Activated CD4-positive, alpha-beta T cell treated with anti-CD3 and anti-CD28 coated beads for 4 hours (primary cell): Measurements from ENCODE around the gene TSHB.

Source experiments
- DNase-seq, 2 donors: peaks; one replicate each; pipeline ENCODE4 v3.0.0-alpha.2; 2020

Gene TSHB

DNA sequence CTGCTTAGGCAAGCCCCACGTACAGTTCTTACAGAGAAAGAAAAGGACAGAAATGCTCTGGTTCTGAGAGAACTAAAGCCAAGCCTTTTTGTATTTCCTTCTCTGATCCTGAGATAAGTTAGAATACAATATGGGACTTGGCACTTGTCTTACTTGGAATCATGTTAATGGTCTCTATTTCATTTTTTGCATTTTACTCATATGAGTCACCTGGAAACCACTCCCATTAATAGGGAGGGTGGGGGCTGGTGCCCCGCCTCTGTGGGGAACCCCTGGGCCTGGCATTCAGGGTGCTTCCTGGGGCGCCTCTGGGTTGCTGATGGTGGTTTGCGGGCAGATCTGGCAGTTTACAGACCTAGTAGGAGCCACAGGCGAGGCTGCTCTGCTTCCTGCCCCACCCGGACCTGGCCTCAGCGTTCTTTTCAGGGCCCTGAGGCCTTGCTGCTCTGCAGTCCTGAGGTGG is 32.9 kb downstream of the TSHB start:
- peak; percentile 88 to 90 for DNase-seq

- DNase-seq, result peak; percentile 16 to 24
Measured at GRCh38 chr1:115063228-115063901, 33.7 kb downstream of the TSHB start.

GRCh38 chr1:115064461-115064860 is 34.8 kb downstream of the TSHB start:
- DNase-seq, result no peak

DNA sequence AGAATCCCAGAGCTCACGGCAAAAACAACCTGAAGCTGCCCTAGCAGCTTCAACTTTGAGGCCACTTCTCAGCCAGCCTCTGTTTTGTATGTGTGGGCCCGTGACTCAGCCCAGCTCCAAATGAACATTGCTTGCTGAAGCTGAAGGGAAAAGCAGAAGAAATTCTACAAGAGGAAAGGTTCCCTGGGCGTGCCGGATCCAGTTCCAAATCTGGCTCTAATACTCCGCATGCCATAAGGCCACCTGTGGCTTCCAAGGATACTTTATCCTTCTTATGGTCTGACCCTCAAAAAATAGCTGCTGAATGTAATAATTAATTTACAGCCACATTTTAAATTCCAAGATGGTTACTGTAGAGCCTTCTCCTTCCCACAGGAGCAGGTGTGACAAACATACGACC is 35.4 kb downstream of the TSHB start:
- DNase-seq, result no peak

DNA sequence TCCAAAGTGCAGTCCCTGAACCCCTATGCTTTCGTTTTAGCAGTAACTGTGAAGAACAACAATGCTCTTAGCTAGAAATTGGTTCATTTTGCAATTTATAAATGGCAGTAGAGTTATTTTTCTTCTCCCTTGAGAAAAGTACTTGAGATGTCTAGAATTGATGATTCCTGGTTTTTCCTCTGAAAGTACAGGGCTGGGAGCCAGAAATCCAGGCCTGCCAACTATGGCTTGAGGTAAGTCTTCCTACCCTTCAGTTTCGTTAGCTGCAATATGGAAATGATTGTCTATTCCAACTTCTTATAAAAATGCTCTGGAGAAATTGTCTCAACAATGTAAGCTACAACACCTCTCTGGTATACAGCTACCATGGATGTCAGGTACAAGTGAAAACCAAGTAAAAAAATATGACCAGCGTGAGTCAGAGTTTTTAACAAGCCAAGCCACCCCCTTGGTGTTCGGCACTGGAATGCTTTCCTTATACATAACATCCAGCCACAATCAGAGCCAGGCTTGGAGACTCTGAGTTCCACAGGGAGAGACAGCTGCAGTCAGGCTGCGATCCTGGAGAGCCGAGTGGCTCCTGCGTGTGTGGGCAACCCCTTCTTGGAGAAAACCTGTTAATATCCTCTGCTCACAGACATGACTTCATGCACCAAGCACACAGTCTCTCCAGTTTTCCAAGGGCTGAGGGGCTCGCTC is 37.7 kb downstream of the TSHB start:
- DNase-seq, result no peak

DNA sequence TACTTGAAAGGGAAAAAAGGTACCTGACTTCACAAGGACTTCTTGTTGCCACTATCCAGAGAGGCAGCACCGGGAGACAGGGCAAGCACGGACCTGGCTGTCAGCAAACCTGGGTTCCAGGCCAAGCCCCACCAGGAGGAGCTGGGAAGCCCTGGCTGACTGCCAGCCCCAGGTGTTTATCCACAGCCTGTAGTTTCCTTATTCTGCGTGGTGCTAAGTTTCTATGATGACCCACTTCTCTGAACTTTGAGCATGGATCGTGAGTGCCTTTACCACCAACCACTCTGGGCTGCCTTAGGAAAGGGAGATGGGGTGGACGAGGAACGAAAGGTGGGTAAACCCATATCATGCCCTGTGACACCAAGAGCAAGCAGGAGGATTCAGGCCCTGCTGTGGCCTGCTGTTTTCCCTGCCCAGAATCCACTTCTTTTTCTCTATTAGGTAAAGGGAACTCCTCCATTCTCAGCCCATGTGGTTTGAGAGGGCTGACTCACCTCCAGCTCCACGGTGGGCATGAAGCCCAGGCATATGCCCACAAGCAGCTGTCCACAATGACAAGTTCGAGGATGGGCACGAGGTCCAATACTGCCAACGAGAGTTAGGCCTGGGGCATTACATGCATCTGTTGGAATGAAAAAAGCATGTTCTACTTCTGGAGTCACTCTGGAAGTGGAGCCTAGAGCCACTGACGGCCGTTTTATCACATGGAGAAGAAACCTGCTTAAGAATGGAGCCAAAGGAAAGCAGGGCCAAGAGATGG is 39.4 kb downstream of the TSHB start:
- DNase-seq, result no peak

DNA sequence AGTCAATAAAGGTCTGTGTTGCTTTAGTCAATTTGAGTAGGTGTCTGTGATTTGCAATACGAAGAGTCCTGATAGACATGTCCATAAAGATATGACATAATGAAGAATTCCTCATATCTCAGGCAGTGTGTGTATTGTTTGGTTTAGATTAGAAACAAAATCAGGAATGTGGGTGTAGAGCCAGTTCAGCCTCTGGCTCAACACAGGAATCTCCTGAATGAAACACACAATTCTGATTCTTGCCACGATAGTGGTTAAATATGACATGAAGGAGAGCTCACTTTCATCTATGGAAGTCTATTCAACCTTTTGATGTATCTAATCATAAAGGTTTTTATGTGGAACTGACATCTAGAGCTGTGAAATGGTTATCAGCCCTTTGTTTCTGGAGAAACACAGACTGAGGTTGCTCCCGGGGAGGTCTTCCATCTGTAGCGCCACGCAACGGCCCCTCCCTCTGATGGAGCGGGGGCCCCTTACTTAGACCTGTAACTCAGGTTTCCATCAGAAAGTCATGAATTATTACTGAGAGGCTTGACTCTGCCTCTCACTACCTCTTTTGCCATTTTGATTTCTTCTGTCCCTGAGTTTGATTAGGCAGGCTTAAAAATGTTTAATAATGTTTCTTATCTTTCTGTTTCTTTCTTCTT is 40.2 kb downstream of the TSHB start:
- no peak for DNase-seq

DNA sequence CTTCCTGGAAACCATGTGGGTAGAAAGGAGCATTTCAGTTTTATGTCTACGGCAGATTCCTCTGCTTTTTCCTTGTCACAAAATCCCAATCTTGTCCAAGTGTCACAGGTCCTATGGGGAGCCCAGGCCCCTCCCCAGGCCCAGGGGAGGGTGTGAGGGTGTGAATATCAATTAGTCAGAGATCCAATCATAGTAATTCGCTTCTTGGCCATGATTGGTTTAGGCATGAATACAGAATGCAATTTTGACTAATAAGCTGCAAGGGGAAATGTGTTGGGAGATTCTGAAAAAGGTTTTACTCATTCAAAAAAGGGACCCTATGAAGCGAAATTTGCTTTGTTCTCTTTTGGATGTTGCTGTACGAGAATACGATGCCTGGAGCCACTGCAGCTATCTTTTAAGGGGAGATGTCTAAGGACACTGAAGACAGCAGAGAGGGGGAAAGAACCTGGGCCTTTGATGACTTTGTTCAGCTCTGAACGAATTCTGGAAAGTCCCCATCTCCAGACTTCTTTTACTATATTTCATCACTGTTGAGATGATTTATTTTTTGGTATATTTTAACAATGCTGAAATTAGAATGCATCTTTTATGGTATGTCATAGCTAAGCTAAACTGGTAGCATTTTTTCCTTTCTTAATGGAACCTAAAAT is 41.5 kb downstream of the TSHB start:
- no peak for DNase-seq

- DNase-seq, result no peak
Measured at GRCh38 chr1:115073298-115074087, 43.9 kb downstream of the TSHB start.

- DNase-seq, result no peak
Measured at GRCh38 chr1:115074839-115075534, 45.4 kb downstream of the TSHB start.

- no peak for DNase-seq
Measured at GRCh38 chr1:115076384-115076915, 46.8 kb downstream of the TSHB start.

GRCh38 chr1:115077286-115077983 is 47.8 kb downstream of the TSHB start:
- DNase-seq, result no peak

GRCh38 chr1:115077984-115078330 is 48.3 kb downstream of the TSHB start:
- DNase-seq, result no peak

GRCh38 chr1:115078708-115079107 is 49.1 kb downstream of the TSHB start:
- no peak for DNase-seq

- no peak for DNase-seq
Measured at GRCh38 chr1:115082949-115083348, 53.3 kb downstream of the TSHB start.
